NCI-H1417 (cell line): ENCODE measurements around the gene GPX8.

ENCODE experiments used
- DNase-seq, 3 experiments: peaks; one replicate each; lab custom pipeline; 2025; lab: John Stamatoyannopoulos, UW

GPX8 gene

DNA sequence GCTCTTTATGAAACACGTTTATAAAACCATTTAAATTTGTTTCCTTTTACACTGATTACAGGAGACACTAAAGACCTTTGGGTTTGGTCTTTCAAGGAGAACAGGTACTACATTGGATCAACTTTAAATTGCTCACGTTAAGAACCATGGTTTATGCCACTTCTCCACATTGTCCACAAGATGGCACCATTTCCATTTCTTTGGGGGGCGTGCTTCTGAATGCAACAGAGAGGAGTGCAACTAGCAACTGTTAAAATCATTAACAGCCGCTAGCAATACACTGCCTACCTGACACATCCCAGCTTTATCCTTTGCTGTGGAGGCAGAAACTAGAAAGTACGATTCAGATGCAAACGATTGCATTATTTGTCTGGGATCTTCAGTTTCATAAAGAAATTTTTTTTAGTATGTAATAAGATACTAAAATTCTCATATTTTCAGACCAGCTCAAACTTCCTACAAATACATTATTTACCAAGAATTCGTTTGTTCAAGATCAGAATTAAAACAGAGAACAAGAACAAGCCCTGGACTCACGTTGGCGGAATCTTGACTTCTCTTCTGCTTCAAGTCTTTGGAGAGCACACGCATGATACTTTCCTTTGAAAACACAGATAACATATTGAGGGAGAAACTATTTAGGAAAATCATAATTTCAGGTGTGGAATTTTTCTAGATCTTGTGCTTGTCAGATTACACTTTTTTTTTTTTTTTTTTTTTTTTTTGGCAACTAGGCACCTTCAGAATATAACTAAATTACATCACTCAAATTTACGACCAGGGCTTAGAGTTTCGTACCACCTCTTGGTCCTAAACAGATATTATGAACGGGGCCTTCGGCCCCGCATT lies 12.3 kb downstream of the GPX8 start:
- DNase-seq, result peak; percentile 67 to 93 (median 91)

DNA sequence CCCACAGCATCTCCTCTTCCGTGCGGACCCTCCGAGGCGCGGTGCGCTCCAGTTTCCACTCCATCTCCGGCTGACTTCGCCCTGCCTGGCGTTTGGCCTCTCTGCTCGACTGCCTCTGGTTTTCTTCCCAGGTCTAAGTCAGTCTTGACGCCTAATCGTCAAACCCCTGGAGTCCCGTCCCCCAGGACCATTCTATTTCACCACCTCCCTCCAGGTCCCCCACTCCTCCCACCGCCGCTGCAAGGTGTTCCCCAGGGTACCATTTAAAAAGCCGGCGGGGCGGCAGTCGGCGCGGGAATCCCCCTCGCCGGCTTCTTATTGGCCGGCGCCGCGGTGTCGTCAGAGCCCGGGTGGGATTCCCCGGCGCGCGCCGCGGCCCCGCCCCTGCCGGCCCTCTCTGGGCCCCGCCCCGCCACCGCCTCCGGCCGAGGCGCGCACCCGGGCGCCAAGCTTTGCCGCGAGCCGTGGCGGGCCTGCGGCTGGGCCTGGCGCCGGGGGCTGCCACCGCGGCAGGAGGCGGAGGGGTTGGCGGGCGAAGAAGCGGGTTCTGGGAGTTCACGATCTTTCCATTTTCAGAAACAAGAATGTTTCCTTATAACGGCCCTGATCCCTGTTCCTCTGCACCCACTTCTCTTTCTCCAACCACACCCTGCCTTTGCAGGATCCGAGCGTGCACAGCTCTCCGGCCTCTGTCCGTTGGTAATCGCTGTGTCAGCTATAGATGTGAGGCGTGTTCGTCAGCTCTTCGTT lies 13.1 kb downstream of the GPX8 start, which contains the start of gene CDC20B:
CDC20B (minus strand) TSS at position 241 of the 750 bp plus-strand sequence; CDS start at position 64, 177 bp downstream.
- DNase-seq, result peak; percentile 80 to 92 (median 83)

DNA sequence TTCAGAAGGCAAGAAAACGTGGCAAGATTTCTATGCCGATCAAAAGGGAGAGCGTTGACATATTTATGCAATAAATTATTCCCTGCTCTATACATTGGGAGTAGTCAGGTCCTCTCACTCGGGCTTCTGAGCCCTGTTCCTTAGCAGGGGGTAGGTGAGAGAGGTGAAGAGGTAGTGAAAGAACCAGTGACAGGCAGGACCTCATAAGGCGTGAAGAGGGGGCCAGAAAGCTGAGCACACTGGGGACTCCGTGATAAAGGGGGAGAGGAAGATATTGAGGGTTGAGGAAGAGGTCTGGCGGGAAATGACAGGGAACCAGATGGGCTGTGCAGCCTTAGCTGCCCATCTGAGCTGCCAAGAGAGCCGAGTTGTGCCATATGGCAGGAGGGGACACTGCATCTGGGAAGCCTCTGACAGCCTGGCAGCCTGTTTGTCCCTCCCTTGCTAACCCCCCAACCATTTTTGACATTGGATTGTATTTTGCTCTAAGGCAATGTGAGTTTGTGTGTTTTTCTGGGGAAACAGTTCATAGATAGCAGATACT lies 13.8 kb downstream of the GPX8 start:
- no peak for DNase-seq

DNA sequence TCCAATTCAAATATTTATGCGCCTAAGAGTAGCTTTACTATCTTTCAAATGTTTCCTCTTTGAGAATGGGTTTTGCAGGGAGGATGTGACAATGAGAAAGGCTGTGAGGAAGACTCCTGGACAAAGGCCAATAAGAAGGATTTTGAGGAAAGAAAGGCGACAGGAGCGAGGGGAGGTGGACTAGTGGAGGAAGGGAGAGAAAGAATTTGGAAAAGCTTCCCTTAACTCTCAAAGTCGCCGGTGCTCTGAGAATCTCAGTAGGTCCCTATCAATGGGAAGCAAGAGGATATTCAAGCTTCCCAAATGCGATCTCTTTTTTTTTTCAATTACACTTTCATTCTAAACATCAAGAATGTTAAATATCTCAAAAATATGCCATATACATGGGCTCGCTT lies 15.8 kb downstream of the GPX8 start:
- no peak for DNase-seq

DNA sequence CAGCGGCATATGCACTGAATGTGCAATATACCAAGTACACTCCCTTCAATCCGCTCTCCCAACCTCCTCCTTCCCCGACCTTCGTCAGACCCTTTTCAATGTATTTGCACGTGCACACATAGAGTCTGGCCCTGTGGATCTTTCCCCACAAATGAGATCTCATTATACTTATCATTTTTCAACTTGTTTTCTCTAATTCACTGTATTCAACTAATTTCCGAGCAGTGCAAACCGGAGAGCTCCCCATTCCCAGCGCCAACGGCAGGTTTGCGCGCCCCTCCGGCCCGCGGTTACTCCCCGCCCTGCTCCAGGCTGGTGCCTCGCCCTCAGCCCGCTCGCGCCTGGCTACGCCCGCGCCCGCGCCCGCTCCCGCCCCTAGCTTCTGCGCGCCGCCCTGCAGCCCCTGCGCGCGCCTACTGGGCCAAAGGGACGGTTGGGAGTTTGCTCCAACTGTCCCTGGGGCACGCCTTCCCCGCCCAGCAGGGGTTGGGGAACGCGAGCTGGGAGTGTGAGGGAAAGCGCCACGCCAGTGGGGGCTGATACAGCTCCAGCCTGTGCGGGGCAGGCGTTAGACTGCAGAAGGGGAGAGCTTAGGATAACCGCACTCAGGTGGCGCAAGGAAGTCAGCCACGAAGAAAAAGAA lies 16.3 kb downstream of the GPX8 start:
- DNase-seq, result peak; percentile 78 to 81 (median 81)

DNA sequence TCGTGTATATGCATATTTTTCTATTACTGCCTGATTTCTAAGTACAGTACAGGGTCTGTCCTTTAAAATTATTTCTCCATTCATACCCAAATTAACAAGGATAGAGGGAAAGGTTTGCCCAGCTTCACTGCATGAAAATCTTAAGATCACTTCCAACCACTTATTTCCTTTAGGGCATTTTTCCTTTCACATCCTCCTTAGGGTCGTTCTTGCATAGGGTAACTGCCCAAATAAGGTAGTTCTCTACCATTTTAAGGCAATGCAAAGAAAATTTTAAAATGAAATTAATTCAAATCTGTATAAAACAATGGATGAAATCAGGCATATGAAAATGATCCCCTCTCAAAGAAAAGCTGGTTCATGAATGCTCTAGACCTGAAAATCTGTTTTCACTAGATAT lies 17.1 kb downstream of the GPX8 start:
- no peak for DNase-seq

DNA sequence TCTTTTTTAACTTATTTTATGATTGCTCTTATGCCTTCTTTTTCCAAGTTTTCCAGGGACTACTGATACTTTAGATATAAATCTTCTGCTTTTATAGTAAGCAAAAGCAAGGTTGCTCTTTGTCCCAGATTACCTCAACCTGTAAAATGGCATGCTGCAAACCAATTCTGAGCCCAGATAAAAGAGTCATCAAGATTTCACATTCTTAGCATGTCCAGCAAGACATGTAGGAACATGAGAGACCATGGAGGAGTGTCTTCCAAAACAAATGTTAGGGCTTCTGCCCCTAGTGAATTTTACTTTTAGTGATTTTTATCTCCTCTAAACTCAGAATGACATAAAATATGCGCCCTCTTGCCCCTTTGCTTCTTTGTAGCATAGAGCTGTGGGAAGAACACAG lies 20.0 kb downstream of the GPX8 start:
- no peak for DNase-seq

DNA sequence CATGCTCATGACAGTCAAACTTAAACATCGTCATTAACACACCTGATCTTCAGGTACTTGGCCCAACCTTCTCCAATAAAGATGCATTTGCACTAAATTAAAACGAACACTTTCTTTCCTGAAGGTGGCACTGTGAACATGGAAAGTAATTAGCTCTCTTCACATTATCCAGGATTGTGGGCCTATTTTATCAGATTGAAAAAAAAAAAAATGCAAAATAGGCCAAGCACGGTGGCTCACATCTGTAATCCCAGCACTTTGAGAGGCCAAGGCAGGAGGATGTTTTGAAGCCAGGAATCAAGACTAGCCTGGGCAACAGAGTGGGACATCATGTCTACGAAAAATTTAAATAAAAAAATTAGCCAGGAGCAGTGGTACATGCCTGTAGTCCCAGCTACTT lies 27.4 kb downstream of the GPX8 start:
- DNase-seq, result peak; percentile 1 to 69 (median 40)

DNA sequence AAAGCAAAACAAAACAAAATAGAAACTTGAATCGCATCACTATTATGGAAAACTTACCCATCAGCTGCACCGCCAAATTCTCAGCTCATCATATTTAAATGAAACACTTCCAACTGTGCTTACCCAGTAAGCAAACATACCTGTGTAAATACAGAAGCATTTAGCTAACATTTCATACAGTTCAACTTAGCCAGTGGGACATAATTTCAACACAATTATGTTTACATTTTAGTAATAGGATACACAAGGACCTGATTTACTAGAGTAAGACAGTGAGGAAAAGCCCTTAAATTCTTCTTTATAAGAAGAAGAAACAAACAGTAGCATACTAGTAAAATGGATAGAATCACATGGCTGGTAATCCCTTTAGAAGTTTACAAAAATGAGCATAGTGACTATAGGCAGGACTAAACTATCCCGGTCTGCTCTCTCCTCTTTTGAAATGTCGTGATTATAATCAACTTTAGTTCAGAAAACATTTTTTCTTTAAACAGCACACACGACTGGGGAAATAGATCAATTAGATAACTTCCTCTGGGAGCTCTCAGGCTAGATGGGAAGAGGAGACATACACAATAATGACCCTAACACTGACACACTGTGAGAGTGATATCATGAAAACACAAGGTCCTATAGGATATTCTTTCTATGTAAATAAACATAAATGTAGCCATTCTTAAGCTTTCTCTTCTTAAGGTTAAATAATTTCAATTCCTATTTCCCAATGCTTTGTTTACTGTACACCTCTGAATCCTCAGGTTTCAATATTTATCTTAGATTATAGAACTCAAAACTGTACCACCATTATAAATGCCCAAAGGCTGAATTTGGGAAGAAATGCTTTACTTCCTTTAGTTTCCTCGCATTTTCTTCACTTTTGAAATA lies 28.9 kb downstream of the GPX8 start:
- peak; percentile 44 to 78 (median 53) for DNase-seq

DNA sequence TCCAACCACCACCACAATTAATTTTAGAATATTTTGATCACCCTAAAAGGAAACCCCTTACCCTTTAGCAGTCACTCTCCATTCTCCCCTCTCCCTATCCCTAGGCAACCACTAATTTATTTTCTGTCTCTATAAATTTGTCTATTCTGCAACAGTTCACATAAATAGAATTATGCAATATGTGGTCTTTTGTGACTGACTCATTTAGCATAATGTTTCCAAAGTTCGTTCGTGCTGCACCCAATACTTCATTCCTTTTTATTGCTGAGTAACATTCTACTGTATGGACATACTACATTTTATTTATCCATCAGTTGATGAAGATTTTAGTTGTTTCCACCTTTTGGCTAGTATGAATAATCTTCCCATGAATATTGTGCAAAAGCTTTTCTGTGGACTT lies 31.2 kb downstream of the GPX8 start:
- no peak for DNase-seq

DNA sequence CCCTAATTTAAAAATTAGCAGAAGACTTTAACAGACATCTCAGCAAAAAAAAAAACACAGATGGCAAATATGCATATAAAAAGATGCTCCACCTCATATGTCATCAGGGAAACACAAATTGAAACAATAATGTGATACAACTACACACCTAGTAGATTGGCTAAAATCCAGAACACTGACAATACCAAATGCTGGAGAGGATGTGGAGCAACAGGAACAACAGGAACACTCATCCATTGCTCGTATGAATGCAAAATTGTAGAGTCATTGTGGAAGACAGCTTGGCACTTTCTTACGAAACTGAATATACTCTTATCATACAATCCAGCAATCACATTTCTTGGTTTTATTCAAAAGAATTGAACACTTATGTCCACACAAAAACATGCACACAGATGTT lies 45.0 kb downstream of the GPX8 start:
- DNase-seq, result no peak

DNA sequence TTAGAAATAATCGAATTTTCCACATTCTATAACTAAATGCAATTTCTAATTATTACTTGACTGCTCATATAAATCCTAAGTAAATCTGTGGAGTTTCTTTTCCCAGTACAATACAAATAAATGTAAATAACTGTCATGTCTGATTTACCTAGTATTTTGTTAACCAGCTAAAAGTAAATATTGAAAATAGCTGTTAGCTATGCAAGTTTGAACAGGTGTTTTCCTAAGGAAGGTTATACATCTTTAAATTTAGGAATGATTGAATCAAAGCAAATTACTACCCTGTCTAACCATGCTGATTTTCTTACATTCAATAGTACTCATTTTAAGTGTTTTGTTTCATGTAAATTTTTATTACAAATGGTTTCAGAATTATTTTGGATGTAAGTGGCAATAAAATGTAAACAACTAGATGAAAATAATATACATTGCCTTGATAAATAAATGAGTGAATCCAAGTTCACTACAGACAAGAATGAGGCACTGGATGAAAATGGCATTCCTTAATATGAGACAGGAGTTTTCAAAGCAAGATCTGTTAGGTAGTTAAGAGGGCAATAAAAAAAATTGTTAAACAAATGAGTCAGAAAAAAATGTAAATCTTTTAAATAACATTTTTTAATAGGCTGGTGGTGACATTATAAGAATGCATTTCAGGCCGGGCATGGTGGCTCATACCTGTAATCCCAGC lies 51.4 kb downstream of the GPX8 start:
- peak in 1 of 3 experiments; percentile 52 for DNase-seq
